DMS 273 treated with DMSO at 0.1 percent for 48 hours (cell line): ENCODE results near the gene PPP2R3B.
"Not testable (repeated sequence)": the region's sequence is repeated elsewhere in the genome, so short reads cannot be mapped to it uniquely, and the experiment has no call there.

Experiments used
- DNase-seq: peaks from one replicate; lab custom pipeline; 2025; lab: John Stamatoyannopoulos, UW

Gene PPP2R3B

DNA sequence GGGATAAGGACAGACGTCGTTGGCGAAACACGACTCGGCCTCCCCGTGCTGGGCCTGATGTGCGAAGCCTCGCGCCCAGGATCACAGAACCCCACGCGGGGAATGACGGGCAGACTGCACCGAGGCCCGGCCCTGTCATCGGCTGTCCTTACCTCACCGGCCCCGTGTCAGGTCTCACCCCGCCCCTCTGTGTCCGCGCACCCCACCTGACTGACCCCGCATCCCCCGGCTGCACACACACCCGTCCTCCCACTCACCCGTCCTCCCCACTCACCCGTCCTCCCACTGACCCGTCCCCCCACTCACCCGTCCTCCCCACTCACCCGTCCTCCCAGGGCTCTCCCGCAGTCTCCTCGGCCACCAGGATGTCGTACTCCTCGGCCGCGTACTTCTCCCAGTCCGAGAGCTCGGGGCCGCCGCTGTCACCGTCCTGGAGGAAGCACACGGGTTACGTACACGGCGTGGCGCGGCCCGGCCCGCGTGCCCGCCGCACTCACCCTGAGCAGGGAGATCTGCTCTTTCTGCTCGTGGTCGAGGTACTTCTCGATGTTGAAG is 48.3 kb downstream of the PPP2R3B start:
- DNase-seq = no peak

DNA sequence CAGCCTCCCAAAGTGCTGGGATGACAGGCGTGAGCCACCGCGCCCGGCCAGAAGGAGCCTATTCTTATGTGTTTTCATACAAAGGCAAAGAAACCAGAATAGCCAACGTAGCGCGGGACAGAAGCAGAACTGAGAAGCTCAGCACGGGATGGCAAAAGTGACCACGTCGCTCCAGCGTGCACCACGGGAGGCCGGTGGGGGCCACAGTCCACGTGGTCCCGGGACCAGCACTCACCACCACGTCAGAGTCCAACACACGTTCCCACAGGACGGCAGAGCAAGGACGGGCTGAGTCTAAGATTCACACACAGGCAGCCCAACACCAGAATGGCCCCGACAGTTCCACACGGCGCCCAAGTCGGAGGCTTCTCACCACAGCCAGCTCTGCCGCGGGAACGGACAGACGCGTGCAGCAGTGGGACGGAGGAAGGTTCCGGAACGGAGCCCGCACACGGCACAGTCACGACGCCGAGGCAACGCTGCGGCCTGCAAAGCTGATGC is 49.3 kb downstream of the PPP2R3B start:
- no peak for DNase-seq

DNA sequence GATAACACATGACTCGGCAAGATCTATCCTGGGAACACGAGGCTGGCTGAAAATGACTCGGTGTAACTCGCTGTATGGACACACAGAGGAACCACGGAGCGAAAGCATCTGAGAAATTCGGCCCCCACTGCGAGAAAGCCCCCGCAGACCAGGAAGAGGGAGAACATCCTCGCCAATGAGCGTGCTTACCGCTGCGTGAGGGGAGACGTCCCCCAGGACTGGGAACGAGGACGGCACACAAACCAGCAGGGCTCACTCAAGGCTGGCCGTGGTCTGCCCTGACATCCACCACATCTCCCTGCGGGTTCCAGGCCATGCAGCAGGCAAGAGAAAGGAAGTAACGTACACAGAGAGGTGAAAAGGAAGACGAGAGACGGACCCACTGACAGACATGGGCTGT is 50.5 kb downstream of the PPP2R3B start:
- no peak for DNase-seq

DNA sequence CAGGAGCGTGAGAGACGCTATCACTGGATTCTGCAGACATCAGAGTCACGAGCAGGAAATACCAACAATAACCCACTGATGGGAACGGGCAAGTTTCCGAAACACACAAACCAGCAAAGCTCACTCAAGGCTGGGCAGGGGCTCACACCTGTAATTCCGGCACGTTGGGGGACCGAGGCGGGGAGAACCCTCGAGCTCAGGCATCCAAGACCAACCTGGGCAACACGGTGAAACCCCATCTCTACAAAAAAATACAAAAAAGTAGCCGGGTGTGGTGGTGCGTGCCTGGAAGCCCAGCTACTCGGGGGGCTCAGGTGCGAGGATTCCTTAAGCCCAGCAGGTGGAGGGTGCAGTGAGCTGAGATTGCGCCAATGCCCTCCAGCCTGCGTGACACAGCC is 51.0 kb downstream of the PPP2R3B start:
- no peak for DNase-seq

DNA sequence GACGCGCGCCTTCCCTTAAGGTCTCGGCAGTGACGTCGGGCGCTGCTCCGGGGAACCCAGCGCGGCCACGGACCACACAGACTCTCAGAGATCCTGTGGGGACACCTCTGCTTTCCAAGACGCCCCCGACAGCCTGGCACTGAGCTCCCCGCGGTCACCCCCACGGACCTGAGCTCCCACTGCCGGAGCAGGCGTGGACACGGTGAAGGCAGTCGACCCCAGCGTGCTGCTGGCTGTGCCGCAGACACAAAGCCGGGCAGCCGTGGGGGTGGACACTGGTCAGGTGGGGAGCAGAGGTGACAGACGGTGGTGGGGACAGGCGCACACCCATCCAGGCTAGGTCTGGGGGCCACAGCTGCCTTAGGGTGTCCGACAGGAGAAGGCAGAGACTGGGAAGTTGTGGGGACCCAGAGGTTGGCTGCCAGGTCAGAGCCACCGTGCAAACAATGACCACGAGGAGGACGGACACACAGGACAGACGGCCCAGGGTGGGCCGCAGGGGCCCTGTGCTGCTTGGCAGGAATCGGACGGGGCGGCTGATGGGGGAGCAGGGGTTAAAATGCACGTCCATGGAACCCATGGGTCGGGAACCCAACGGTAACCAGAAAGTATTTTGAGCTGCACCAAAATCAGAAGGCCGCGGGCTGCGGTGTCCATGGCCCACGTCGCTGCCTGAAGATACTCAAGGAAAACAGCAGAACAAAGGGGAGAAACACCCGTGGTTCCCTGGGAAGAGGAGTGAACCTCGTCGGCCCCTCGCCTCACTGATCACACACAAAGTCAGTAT is 51.5 kb downstream of the PPP2R3B start:
- no peak for DNase-seq

DNA sequence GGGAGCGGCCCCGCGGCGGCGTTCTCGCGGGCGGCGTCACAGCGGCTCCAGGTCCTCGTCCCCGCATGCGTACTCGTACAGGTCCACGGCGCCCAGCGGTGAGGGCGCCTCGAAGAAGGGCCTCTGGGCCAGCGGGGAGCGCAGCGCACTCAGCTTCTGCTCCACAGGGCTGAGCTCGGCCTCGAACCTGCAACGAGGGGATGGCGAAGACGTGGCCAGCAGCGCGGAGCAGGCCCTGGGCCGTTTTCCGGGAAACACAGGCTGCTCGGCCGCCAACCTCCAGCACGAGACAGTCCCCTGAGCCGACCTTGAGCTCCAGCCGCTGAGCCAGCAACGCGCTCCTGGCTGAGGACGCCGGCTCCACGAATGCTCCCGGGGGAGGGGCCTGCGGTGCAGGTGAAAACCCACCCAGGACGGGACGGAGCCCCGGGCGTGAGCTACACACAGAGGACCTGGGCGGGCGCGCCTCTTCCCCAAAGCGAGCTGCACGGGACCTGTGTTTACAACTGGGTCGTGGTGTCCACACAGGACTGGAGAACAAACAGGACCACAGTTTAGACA is 52.3 kb downstream of the PPP2R3B start:
- DNase-seq = no peak

DNA sequence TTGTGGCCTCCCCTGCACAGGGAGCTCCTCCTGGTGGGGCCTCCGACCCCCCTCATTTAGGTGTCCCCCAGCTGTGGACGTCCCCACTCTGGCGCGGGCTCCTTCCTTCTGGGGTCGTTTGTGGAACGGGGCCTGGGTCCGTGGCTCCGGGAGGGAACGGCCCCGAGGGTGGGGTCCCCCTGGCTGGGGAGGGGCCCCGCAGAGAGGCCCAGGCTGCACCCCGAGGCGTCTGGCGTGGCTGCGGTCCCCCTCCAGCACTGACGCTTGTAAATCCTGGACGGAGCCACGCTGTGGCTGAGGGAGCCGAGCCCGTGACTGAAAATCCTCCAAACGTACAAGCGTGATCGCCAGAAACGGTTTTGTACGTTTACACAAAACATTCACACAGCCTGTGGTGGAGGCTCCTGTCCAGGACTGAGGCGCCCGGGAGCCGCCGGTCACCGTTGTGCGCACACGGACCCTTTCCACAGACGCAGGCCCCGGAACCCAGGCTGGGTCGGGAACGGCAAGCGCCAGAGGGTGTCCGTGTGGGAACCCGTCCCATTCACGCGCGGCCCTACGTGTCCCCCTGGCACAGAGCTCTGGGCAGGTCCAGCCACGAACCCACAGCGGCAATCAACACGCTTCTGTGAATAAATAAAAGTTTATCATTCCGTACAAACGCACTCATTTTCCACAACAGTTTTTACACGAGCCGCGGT is 52.9 kb downstream of the PPP2R3B start:
- no peak for DNase-seq

DNA sequence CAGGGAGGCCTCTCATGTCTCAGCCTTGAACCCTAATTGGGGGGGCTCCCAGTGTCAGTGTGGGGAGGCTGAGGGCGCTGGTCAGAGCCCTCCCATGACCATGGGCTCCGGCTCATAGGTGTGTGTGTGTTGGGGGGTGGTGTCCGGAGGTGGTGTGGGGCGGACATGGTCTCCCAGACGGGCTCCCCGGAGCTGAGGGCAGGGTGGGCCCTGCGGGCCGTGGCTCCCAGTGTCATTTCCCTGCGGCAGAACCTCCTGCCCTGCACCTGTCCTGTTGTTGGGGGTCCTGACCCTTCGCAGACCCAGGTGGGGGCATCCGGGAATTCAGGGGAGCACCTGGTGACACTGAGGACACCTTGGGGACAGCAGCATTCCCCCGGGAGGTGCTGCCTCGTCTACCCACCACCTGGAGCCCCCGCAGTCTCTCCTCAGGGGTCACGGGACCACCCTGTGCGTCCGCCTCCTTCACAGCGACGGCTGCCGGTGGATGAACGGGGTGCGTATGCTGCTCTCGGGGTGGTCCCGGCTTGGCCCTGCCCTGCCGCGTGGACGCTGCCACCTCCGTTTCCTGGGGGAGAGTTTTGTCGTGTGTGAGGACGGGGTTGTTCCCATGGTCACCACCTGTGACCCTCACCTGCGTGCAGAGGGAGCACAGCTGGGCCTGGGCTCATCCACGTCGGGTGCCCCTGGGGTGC is 53.6 kb downstream of the PPP2R3B start:
- no peak for DNase-seq

DNA sequence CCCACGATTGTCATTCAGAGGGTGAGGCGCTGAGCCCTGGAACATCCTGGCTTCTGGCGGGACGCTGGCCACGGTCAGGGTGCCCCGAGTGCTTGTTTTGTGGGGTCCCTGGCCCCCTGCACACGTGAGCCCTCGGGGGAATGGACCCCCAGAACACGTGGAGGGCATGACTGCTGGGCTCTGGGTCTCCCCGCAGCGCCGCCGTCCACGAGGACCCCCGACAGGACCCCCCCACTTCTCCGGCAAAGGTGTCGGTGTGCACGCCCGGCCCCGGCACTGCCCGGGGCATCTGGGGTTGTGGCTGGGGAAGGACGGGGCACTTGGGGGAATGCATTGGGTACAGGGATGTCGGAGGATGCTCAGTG is 54.2 kb downstream of the PPP2R3B start:
- DNase-seq = no peak

DNA sequence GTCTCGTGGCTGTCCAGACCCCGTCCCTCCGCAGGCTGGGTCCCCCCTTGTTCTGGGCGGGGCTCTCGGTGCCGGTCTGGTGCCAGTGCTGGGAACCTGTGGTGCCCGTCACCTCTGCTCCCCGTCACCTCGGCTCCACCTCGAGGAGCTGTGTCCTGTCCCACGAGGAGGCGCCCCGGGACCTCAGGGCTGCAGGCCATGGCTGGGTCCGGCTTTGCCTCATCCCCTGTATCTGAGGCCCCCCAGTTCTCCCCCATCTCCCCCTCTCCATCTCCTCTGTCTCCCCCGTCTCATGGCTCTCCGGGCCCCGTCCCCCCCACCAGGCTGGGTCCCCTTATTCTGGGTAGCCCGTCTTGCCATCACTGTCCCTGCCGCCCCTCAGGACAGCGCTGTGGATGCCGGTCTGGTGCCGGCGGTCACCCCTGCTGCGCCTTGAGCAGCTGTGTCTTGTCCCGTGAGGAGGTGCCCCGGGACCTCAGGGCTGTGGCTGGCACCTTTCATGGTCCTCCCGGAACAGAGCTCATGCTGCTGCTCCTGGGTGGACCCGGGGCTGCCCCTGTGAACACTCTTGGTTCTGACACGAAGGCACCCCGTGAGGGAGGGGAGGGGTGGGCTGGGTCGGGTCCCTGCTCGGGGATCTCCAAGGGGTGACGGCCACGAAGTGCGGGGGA is 54.7 kb downstream of the PPP2R3B start:
- no peak for DNase-seq

DNA sequence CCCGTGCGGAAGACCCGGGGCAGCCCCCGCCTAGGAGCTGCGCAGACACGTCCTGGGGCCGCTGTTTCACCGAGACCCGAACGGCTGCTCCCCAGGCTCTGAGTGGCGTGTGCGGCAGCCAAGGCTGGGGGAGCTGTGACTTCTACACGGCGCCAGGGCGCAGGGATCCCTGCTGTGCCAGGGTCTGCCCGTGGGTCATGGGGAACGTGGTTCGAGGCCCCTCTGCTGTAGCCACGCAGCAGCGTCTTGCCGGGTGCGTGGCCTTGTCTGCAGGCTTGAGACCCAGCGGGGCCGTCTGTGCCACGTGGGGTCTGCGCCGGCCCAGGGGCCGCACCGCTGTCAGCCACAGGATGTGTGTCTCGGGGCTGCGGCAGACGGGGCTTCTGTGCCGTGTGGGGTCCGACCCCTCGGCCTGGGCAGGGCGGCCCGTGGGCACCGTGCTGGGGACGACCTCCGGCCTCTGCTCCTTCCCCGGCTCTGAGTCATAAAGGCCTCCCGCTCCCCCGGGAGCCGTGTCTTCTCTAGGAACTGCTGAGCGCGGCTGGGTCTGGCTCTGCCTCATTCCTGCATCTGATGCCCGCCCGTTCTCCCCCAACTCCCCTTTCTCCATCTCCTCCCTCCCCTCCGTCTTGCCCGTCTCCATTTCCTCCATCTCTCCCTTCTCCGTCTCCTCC is 55.4 kb downstream of the PPP2R3B start:
- no peak for DNase-seq

DNA sequence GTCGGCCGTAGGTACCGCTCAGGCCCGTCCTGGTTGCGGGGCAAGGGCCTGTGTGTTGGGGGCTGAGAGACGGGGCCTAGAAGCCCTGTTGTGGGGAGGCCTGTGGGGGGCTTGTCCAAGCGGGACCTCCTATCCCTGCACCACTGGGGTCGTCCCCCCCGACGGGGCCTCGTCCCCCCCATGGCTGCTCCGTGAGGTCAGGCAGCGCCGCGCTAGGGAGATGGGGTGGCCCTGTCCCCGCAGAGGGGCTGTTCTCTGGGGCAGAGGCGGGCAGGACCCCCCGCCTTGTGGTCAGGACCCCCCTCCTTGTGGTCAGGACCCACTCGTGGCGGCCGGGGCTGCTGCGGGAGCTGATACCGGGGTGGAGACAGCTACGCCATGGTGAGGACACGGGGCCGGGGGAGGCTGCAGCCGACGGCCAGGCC is 56.0 kb downstream of the PPP2R3B start:
- DNase-seq = no peak

DNA sequence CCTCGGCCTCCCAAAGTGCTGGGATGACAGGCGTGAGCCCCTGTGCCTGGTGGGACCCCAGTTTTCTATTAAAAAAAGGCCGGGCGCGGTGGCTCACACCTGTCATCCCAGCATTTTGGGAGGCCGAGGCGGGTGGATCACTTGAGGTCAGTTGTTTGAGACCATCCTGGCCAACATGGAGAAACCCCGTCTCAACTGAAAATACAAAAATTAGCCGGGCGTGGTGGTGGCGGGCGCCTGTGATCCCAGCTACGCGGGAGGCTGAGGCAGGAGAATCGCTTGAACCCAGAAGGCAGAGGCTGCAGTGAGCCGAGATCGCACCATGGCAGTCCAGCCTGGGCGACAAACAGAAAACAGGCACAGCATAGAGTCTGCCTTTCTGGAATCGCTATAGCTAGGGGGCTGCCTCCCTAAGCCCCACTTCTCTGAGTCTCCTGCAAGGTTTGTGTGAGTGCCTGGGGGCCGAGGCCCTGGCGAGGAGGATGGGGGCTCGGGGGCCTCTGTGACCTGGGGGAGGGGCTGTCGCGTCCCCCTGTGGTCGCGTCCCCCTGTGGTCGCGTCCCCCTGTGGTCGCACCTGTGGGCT is 56.5 kb downstream of the PPP2R3B start:
- not testable (repeated sequence) for DNase-seq

DNA sequence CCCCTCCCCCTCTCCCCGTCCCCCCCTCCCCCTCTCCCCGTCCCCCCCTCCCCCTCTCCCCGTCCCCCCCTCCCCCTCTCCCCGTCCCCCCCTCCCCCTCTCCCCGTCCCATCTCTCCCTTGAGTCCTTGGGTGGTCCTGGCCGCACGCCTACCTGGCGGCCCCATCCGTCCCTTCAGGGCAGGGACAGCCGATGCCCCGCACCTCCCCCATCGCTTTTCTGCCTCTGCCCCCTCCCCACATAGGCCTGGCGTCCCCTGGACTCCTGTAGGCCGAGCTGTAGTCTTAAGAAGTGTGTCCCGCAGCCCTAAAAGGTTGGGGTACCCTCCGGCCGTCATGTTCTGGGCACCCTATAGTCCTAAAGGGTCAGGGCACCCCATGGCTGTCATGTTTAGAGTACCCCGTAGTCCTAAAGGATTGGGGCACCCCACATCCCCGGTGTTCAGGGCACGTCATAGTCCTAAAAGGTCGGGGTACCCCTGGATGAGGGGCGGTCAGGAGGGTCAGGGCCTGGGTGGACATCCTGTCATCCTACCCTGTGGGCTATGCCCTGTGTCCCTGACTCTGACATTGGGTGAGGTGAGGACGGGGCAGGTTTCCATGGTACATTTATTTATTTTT is 57.3 kb downstream of the PPP2R3B start:
- no peak for DNase-seq

DNA sequence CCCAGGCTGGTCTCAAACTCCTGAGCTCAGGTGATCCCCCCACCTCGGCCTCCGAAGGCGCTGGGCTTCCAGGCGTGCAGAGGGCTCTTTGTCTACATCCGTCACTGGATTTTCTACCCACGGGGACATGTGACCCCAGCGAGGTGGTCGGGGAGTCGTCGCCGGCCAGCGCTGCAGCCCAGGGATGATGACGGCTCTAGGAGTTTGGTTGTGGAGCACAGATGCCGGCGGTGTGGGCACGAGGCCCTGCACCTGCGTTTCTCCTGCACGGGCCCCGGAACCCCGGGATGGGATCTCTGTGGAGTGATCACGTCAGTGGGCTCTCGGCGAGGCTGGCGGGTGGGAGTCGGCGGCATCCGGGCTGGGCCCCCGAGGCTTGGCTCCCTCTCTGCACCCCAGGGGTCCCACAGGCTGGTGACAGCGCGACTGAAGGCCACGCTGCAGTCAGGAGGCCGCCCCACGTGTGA is 59.0 kb downstream of the PPP2R3B start:
- DNase-seq = no peak

DNA sequence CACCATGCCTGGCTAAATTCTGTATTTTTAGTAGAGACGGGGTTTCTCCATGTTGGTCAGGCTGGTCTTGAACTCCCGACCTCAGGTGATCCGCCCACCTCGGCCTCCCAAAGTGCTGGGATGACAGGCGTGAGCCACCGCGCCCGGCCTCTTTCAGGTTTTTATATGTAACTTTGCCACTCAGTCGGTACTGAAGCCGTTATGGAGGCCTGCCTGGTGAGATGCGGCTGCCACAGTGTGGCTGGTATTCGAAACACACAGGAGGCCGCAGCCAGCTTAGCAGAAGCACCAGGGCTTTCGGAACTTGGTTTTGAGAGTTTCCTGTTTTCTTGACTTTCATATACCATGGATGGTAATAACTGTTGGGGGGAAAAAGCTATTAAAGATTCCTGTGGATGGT is 62.0 kb downstream of the PPP2R3B start:
- DNase-seq = not testable (repeated sequence)

DNA sequence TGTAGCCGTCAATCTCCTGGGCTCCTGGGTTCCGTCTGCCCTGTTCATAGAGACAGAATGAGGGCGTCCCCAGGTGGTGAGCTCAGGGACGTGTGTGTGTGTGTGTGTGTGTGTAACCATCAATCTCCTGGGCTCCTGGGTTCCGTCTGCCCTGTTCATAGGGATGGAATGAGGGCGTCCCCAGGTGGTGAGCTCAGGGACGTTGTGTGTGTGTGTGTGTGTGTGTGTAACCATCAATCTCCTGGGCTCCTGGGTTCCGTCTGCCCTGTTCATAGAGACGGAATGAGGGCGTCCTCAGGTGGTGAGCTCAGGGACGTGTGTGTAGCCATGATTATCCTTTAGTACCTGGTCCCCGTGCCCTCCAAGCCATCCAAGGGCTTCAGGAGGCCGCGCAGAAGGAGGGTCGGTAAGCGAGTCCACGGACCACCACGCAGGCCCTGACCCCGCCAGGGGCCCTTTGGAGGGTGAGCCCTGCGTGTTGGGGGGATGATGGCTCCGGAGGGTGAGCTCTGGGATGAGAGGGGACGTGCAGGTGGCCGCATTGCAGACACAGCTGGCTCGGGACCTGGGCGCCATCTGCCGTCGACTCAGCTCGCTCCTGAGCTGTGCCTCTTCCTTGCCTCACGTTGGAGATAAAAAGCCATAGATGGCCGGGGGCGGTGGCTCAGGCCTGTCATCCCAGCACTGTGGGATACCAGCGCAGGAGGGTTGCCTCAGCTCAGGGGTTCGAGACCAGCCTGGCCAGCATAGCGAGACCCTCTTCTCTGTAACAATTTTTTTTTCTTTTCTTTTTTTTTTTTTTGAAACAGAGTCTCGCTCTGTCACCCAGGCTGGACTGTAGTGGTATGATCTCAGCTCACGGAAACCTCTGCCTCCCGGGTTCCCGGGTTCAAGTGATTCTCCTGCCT is 62.7 kb downstream of the PPP2R3B start:
- DNase-seq = no peak

DNA sequence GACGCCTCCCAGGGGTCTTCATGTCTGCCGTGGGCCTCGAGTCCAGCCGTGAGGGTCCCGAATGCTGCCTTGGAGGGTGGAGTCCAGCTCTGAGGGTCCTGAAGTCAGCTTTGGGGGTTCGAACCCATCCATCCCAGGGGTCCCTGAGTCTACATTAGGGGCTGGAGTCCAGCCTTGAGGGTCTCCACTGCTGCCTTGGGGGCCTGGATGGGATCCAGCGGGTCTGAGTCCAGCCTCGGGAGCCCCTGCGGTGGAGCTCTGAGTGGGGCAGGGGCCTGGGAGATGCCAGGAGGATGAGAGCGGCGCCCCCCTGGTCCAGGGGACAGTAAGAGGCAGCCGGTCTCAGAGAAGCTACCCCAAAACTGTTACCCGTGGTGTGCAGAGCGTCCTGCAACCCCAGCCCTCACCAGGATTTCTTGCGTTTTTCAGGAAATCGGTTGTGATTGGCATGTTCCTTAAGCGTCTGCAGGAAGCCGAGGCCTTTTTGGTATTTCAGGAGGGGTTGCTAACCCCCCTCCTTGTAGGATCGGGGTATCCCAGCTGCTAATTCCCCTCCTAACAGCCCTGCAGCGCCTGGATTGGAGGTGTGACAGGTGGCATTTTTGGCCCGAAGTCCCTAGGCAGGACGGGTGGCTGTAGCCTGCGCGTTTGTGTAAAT is 66.5 kb downstream of the PPP2R3B start:
- DNase-seq = no peak
